Fibroblast of lung (primary cell): ENCODE data around the gene SEC24C.

Source experiments
- CTCF ChIP-seq, 2 donors: IDR thresholded peaks in 1 of 2; conservative IDR thresholded peaks in 1 of 2; 1 replicate in 1 of 2; 2 replicates in 1 of 2; pipeline ENCODE4 v1.5.1; 2011 to 2012; ENCODE audit warnings: low read length in 2 of 2, control low read depth in 1 of 2, inconsistent platforms in 1 of 2, low read depth in 1 of 2, mild to moderate bottlenecking in 1 of 2
- EZH2 ChIP-seq: IDR thresholded peaks from 2 replicates; pipeline ENCODE4 v1.5.1; 2012; ENCODE audit warnings: low read length, control low read depth, mild to moderate bottlenecking; ENCODE audit errors: missing control alignments

GRCh38 chr10:73785211-73785720 lies 41.1 kb downstream of the SEC24C start, which contains the start of gene ZSWIM8:
- TF ChIP-seq CTCF (conservative IDR thresholded peaks at IDR 0.05 in 1 of 2, IDR thresholded peaks at IDR 0.05 in 1 of 2; ENCODE audit: low read depth in 1 of 2, low read length in 2 of 2) (no peak), EZH2 (no peak)
